HG03159 (cell line): ENCODE results near the gene DFFB.
A peak's percentile ranks its signal among the peaks of the same experiment; 100 is the strongest.
"Not testable (repeated sequence)": the region's sequence is repeated elsewhere in the genome, so short reads cannot be mapped to it uniquely, and the experiment has no call there.

Experiments used
- ATAC-seq: cut with Tn5 transposase; IDR thresholded peaks from one replicate; pipeline ENCODE4 v1.9.1; 2021; ENCODE audit warnings: mild to moderate bottlenecking, moderate library complexity; ENCODE audit not compliant: unreplicated experiment

The DFFB gene, protein sequence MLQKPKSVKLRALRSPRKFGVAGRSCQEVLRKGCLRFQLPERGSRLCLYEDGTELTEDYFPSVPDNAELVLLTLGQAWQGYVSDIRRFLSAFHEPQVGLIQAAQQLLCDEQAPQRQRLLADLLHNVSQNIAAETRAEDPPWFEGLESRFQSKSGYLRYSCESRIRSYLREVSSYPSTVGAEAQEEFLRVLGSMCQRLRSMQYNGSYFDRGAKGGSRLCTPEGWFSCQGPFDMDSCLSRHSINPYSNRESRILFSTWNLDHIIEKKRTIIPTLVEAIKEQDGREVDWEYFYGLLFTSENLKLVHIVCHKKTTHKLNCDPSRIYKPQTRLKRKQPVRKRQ

GRCh38 chr1:3856923-3857790 is at the start of gene DFFB, which contains the start of gene CEP104:
DFFB (plus strand) TSS chr1:3857476; CDS start chr1:3857604, 128 bp downstream.
CEP104 (minus strand) TSS chr1:3857211; CDS start chr1:3852407, 4,804 bp downstream.
- peak; percentile 97 for ATAC-seq

- no peak for ATAC-seq
These were observed 49.5 kb upstream of the DFFB start for GRCh38 chr1:3807769-3808168.

DNA sequence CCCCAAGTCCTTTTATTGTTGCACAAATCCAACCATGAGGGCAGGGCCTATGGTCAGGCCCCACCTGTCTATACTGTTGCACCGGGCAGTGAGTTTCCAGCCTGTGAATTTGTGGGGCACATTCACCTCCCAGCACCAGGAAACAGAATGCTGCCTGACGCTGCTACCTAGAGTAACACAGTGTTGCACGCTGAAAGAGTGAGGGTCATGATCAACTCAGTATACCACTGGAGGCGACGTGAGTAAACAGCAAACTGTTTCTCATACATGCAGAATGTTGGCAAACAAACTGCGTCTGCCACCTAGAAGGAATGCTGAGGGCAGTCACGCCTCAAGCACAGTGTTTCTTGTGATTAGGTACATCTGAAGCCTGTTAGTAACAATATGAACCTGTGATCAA is 47.6 kb upstream of the DFFB start:
- ATAC-seq: no peak

DNA sequence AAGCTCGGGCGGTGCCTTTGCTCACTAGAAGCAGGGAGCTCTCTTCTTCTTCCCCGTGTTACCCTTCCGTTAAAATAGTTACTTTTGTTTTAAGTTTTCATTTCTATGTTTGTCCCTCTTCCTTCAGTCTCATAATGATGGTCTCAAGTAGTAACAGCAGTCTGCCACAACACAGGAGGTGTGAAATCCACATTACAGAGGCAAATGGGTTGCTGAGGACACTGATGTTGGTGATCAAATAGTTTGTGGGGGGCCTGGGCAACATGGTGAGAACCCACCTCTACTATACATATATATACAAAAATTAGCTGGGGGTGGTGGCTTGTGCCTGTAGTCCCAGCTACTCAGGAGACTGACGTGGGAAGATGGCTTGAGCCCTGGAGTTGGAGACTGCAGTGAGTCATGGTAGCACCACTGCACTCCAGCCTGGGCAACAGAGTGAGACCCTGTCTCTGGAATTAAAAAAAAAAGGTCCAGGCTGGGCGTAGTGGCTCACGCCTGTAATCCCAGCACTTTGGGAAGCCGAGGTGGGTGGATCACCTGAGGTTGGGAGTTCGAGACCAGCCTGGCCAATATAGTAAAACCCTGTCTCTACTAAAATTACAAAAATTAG is 47.0 kb upstream of the DFFB start:
- ATAC-seq: not testable (repeated sequence)

- ATAC-seq: no peak
These were observed 45.7 kb upstream of the DFFB start for GRCh38 chr1:3811595-3811911.

- ATAC-seq: no peak
These were observed 43.2 kb upstream of the DFFB start for GRCh38 chr1:3814065-3814464.

GRCh38 chr1:3814771-3815561 is 42.3 kb upstream of the DFFB start:
- no peak for ATAC-seq

GRCh38 chr1:3816331-3817137 is 40.7 kb upstream of the DFFB start:
- ATAC-seq: no peak

- ATAC-seq: no peak
These were observed 40.0 kb upstream of the DFFB start for GRCh38 chr1:3817138-3817740.

DNA sequence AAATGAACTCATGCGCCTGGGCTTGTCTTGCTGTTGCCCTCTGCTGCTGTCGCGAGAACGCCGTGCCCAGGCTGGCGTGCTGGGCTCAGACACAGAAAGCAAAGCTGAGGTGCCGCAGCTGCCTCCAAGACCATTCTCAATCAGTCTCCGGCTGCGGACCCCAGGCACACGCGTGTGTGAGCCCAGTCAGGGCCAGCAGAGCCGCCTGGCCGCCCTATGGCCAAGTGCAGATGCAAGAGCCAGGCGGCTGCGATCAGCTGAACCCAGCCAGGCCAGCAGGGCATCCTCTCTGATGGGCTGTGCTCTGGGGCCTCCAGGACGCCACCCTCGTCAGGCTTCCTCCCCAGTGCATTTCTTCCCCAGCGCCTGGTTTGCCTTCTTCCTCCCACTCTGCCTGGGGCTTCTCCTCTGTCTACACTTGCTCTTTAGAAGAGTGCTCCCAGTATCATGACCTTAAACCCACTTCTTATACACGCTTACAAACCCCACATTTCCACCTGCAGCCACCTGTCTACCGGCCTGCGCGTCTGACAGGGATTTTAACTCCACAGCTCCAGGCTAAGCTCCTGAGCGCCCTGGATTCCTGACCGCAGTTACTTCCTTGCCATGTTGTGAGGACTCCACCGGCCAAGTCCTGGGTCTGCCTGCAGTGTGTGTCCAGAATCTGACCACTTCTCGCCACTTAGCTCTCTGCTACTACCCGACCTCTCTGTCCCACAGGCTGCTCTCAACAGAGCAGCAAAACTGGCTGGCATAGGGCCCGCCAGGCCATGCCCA is 39.3 kb upstream of the DFFB start:
- ATAC-seq: no peak

- ATAC-seq: no peak
These were observed 37.5 kb upstream of the DFFB start for GRCh38 chr1:3819771-3820200.

- ATAC-seq: no peak
These were observed 37.0 kb upstream of the DFFB start for GRCh38 chr1:3820316-3820715.

GRCh38 chr1:3821004-3821403 is 36.3 kb upstream of the DFFB start:
- ATAC-seq: no peak

DNA sequence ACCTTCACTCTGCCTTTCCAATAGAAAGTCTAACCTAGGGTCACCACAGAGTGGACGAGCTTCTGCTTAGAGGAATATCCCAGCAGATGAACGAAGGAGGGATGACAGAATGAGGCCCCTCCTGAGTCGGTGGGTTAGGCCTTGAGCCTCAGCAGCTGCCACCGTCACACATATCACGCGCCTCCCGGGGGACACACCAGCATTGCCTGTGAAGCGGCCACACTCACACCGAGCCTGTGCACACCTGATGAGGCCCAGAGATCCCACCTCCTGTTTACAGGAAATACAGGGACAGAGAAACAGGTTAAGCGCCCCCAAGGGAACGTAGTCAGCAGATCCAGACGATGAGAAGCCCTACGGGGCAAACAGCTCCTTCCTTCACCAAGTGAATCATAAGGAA is 35.8 kb upstream of the DFFB start:
- ATAC-seq: no peak

- no peak for ATAC-seq
These were observed 35.4 kb upstream of the DFFB start for GRCh38 chr1:3821908-3822307.

GRCh38 chr1:3822421-3822820 is 34.9 kb upstream of the DFFB start:
- no peak for ATAC-seq

GRCh38 chr1:3824650-3825049 is 32.6 kb upstream of the DFFB start:
- ATAC-seq: no peak

DNA sequence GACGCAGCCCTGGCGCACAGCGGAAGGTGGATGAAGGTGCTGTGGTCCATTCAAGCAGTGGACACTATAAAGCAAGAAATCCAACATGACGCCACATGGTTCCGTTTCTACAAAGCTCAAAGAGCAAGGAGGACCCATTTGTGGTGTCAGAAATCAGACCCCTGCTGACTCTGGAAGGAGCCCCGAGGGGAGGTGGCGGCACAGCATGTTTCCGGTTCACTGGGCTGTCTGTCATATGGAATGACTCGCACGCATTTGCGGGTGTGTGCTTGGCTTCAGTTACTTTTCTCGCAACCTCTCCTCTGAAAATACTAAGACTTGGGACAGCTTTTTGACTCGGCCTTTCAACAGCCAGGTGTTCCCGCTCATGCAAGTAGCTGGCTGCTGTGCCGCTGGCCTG is 31.9 kb upstream of the DFFB start:
- ATAC-seq: no peak

DNA sequence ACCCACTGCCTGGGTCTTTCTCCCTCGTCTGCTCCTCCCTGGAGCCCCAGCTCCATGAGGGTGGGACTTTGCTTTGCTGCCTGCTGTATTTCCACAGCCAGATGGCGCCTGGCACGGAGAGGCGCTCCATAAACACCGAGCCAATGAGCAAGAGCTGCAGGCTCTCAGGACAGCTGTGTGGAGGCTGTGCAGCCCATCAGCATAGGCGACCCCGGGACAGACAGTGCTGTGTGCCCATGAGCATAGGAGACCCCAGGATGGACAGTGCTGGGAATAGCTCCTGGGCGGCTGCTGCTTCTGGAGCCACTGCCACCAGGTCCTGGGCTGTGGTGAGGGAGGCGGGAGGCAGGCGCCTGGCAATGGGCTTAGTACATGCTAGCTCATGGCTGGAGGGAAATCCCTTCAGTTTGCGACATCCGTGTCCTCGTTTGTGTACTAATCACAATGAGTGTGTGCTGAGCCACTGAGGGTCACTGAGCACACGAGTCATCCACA is 29.4 kb upstream of the DFFB start:
- no peak for ATAC-seq
